ENCODE measurements around the gene AQP3. TPM values are rescaled to one million over a fixed set of nuclear protein-coding genes. Genes with fewer than 3 reads are reported as not detected.

The AQP3 gene
- total and polyA plus RNA-seq, 2 of the 13 experiments (the other 11 are each of a cell fraction or from before 2014, with no cell fraction given) = 1.4 to 5.5 TPM

DNA sequence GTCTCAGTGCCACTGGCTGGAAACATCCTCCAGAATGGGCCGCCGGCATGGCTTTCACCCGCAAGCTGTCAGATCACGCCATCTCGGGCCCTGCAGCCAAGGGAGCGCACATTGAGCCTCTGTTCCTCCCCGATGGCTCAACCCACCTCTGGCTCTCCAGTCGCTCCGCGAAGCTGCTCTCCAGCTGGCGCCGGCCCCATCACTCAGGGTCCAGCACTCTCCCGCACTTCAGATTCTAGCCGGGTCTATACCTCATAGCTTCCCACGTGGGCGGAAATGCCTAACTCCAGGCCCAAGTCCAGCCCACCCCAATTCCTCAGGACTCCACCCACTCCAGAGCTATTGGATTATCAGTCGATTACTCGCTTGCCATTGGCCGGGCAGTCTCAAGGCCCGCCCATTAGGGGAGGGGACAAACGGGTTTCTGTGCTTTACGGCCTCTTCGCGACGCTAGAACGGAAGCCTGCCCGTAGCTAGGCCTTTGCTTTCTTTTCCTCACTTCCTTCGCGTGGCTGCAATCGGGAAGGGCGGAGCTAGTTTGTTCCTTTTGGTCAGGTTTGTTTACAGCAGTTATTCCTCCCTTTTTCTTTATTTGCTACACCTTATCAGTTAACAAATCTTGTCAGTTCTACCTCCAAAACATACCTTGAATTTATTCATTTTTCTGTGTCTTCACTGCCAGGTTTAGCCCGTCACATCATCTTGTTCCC lies 26.4 kb upstream of the AQP3 start, which contains the start of gene NOL6 (continued):
- no peak for TF ChIP-seq ZNF678 (CRISPR knock-in tag; IDR thresholded peaks at IDR 0.05)
- no peak for TF ChIP-seq MAFG (CRISPR knock-in tag; IDR thresholded peaks at IDR 0.05)
- TF ChIP-seq HES4 (CRISPR knock-in tag; IDR thresholded peaks at IDR 0.05; ENCODE audit: borderline replicate concordance) = no peak; the same call in 1 of the 2 replicates
- TF ChIP-seq ZNF205 (CRISPR knock-in tag; IDR thresholded peaks at IDR 0.05) = no peak
- no peak for TF ChIP-seq ZNF382 (CRISPR knock-in tag; IDR thresholded peaks at IDR 0.05; ENCODE audit: borderline replicate concordance)
- TF ChIP-seq, protein P1, sequence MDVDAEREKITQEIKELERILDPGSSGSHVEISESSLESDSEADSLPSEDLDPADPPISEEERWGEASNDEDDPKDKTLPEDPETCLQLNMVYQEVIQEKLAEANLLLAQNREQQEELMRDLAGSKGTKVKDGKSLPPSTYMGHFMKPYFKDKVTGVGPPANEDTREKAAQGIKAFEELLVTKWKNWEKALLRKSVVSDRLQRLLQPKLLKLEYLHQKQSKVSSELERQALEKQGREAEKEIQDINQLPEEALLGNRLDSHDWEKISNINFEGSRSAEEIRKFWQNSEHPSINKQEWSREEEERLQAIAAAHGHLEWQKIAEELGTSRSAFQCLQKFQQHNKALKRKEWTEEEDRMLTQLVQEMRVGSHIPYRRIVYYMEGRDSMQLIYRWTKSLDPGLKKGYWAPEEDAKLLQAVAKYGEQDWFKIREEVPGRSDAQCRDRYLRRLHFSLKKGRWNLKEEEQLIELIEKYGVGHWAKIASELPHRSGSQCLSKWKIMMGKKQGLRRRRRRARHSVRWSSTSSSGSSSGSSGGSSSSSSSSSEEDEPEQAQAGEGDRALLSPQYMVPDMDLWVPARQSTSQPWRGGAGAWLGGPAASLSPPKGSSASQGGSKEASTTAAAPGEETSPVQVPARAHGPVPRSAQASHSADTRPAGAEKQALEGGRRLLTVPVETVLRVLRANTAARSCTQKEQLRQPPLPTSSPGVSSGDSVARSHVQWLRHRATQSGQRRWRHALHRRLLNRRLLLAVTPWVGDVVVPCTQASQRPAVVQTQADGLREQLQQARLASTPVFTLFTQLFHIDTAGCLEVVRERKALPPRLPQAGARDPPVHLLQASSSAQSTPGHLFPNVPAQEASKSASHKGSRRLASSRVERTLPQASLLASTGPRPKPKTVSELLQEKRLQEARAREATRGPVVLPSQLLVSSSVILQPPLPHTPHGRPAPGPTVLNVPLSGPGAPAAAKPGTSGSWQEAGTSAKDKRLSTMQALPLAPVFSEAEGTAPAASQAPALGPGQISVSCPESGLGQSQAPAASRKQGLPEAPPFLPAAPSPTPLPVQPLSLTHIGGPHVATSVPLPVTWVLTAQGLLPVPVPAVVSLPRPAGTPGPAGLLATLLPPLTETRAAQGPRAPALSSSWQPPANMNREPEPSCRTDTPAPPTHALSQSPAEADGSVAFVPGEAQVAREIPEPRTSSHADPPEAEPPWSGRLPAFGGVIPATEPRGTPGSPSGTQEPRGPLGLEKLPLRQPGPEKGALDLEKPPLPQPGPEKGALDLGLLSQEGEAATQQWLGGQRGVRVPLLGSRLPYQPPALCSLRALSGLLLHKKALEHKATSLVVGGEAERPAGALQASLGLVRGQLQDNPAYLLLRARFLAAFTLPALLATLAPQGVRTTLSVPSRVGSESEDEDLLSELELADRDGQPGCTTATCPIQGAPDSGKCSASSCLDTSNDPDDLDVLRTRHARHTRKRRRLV (CRISPR knock-in tag; IDR thresholded peaks at IDR 0.05) = no peak
- no peak for TF ChIP-seq HNRNPUL1 (IDR thresholded peaks at IDR 0.05; ENCODE audit: low read depth, low read length)
- no peak for TF ChIP-seq ZMYM2 (CRISPR knock-in tag; IDR thresholded peaks at IDR 0.05)
- TF ChIP-seq NKX3-1 (CRISPR knock-in tag; IDR thresholded peaks at IDR 0.05) = 0 out of 2 replicates have a peak, but pooled peaks have one; percentile 19
- TF ChIP-seq ELF1 (CRISPR knock-in tag; IDR thresholded peaks at IDR 0.05) = peak; percentile 92
- TF ChIP-seq, protein P2, sequence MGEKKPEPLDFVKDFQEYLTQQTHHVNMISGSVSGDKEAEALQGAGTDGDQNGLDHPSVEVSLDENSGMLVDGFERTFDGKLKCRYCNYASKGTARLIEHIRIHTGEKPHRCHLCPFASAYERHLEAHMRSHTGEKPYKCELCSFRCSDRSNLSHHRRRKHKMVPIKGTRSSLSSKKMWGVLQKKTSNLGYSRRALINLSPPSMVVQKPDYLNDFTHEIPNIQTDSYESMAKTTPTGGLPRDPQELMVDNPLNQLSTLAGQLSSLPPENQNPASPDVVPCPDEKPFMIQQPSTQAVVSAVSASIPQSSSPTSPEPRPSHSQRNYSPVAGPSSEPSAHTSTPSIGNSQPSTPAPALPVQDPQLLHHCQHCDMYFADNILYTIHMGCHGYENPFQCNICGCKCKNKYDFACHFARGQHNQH (CRISPR knock-in tag; IDR thresholded peaks at IDR 0.05) = peak; percentile 71; the same call in 1 of the 2 replicates
- TF ChIP-seq, protein P3, sequence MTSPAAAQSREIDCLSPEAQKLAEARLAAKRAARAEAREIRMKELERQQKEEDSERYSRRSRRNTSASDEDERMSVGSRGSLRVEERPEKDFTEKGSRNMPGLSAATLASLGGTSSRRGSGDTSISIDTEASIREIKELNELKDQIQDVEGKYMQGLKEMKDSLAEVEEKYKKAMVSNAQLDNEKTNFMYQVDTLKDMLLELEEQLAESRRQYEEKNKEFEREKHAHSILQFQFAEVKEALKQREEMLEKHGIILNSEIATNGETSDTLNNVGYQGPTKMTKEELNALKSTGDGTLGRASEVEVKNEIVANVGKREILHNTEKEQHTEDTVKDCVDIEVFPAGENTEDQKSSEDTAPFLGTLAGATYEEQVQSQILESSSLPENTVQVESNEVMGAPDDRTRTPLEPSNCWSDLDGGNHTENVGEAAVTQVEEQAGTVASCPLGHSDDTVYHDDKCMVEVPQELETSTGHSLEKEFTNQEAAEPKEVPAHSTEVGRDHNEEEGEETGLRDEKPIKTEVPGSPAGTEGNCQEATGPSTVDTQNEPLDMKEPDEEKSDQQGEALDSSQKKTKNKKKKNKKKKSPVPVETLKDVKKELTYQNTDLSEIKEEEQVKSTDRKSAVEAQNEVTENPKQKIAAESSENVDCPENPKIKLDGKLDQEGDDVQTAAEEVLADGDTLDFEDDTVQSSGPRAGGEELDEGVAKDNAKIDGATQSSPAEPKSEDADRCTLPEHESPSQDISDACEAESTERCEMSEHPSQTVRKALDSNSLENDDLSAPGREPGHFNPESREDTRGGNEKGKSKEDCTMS (CRISPR knock-in tag; conservative IDR thresholded peaks at IDR 0.05) = no peak
- TF ChIP-seq, protein P4, sequence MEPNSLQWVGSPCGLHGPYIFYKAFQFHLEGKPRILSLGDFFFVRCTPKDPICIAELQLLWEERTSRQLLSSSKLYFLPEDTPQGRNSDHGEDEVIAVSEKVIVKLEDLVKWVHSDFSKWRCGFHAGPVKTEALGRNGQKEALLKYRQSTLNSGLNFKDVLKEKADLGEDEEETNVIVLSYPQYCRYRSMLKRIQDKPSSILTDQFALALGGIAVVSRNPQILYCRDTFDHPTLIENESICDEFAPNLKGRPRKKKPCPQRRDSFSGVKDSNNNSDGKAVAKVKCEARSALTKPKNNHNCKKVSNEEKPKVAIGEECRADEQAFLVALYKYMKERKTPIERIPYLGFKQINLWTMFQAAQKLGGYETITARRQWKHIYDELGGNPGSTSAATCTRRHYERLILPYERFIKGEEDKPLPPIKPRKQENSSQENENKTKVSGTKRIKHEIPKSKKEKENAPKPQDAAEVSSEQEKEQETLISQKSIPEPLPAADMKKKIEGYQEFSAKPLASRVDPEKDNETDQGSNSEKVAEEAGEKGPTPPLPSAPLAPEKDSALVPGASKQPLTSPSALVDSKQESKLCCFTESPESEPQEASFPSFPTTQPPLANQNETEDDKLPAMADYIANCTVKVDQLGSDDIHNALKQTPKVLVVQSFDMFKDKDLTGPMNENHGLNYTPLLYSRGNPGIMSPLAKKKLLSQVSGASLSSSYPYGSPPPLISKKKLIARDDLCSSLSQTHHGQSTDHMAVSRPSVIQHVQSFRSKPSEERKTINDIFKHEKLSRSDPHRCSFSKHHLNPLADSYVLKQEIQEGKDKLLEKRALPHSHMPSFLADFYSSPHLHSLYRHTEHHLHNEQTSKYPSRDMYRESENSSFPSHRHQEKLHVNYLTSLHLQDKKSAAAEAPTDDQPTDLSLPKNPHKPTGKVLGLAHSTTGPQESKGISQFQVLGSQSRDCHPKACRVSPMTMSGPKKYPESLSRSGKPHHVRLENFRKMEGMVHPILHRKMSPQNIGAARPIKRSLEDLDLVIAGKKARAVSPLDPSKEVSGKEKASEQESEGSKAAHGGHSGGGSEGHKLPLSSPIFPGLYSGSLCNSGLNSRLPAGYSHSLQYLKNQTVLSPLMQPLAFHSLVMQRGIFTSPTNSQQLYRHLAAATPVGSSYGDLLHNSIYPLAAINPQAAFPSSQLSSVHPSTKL (CRISPR knock-in tag; IDR thresholded peaks at IDR 0.05) = no peak
- peak; percentile 98 for TF ChIP-seq IRF2 (CRISPR knock-in tag; IDR thresholded peaks at IDR 0.05)
- no peak for TF ChIP-seq ZNF232 (CRISPR knock-in tag; IDR thresholded peaks at IDR 0.05; ENCODE audit: borderline replicate concordance)
- no peak for TF ChIP-seq ZNF143 (CRISPR knock-in tag; IDR thresholded peaks at IDR 0.05)
- no peak for TF ChIP-seq BCL6 (CRISPR knock-in tag; IDR thresholded peaks at IDR 0.05)

Data from HepG2 (cell line).